NCI-H1436 treated with DMSO at 0.1 percent for 48 hours (cell line): Measurements from ENCODE around the gene ADGRF3.
A peak's percentile ranks its signal among the peaks of the same experiment; 100 is the strongest.
"Not testable (repeated sequence)": the region's sequence is repeated elsewhere in the genome, so short reads cannot be mapped to it uniquely, and the experiment has no call there.

ENCODE experiments used
- DNase-seq: peaks from one replicate; lab custom pipeline; 2025; lab: John Stamatoyannopoulos, UW

The ADGRF3 gene

DNA sequence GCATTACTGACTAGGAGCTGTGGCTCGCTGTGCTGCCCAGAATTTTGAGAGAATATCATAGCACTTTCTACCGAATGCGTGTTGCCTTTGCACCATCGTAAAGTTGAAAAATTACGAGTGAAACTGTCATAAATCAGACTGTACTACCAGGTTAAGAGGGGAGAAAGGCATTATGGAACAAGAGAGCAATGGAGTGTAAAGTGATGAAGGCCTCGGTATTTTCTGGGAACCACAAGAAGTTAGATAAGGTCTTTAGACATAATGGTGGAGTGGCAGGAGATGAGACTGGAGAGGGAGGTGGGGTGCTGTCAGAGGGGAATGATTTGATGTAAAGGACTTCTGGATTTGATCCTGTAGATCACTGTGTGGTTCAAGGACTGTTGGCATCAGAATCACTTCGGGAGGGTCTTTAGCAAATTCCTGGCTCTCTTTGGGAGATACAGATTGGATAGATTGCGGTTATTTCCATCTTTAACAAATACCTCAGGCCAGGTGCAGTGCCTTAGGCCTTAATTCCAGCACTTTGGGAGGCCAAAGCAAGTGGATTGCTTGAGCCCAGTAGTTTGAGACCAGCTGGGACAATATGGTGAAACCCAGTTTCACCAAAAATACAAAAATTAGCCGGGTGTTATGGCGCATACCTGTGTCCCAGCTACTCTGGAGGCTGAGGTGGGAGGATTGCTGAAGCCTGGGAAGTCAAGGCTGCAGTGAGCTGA is 4.9 kb upstream of the ADGRF3 start:
- no peak for DNase-seq

DNA sequence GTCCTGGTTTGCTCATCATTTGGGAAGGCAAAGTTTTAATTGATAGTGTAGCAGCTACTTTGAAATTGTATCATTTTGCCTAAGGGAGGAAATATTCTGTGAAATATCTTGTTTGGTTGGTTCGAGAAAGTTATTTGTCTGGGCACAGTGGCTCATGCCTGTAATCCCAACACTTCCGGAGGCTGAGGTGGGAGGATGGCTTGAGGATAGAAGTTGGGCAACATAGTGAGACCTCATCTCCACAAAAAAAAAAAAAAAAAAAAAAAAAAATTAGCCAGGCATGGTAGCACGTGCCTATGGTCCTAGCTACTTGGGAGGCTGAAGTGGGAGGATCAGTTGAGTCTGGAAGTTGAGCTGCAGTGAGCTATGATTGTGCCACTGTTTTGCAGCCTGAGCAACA is 3.1 kb upstream of the ADGRF3 start:
- DNase-seq = no peak

DNA sequence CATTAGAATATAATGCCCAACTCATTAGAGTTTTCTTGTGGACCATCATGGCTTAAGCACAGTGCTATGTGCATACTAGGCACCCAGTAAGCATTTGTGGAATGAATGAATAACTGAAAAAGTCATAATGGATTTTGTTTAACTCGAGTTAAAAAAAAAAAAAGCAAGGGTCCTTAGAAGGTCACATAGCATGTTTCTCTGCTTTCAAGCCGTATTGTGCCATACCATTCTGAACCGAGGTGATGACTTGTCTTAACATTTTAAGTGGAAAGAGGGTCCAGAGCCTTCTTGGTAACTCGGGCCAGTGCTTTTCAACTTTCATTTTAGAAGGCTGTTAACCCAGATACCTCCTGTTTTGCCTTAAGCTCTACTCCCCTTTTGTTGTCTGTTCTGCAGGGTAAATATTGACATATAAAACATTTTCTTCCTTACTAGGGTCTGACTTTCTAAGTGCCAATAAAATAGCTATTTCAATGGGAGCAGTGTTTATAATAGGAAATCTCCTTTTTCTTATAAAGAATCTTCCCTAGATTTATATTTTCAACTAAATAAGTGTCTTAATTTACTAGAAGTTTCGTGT is 787 bp upstream of the ADGRF3 start:
- no peak for DNase-seq

DNA sequence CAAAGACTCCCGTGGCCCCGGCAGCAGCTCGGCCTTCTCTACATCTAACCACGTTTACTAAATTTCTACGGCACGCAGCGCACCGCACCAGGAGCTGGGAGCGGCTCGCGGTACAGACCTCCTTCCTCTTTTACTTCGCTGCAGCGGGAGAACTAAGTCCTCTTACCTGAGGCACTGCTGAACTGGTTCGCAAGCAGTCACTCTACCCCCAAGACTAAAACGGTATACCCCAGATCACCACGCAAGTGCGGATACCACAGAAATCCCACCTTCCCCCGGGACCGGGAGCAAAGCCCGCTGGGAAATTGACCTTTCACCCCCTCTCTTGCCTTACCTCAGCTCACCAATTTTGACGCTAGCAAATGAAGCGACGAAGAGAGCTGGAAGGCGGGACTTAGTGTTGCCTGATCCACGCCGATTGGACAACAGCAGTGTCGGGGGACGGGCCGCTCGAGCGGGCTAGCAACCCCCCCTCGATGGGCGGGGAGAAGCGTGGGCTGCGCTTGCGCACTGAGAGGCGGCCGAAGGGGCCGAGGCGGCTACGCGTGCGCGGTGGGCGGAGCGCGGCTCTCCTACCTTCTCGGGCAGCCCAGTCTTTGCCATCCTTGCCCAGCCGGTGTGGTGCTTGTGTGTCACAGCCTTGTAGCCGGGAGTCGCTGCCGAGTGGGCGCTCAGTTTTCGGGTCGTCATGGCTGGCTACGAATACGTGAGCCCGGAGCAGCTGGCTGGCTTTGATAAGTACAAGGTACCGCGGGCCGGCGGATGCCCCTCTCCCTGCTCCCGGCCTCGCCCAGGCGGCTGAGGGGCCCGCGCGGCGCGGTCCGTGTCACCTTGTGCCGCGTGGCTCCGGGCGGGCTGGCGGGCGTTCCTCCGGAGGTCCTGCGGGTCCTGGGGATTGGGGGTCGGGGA is 790 bp downstream of the ADGRF3 start, which contains the start of gene SELENOI:
Gene SELENOI, plus strand, starts transcription at position 599 of the 909 bp plus-strand sequence. Its CDS starts 90 bp downstream, at position 689.
- peak; percentile 97 for DNase-seq

DNA sequence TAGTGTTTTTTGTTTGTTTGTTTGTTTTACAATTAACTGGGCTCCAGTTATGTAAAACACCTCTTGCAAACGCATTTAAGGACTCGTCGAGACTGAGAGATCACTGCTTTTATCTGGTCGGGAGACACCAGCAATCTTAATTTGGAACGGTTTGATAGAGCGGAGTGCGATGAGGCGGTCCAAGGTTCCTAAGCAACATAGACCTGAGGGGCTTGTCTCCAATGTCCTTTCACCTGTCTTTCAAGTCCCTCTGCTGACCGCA is 1.4 kb downstream of the ADGRF3 start:
- DNase-seq = no peak

DNA sequence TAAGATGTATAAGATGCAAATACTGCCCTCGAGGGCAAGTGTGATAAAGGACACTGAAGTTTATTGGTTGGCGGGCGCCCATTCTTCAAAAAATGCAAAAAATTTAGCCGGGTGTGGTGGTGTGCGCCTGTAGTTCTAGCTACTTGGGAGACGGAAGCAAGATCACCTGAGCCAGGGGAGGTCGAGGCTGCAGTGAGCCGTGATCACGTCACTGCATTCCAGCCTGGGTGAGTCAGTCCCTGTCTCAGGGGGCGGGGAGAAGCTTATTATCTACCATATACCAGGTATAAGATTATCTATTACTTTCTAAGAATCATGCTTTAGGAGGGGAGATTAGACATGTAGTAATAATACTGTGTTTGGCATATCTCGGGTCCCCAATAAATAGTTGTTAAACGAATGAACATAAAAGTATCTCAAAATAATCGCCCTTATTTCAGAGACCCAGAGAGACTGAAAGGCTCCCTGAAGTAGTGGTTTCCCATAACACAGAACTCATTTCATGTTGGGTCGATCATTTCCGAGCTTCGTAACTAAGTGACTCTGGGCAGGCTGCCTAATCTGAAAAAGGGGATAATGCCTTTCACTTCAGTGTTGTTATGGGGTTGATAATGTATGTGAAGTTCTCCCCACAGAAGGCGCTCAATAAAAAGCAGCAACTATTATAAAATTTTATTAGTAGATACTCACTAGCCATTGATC is 1.9 kb downstream of the ADGRF3 start:
- DNase-seq = no peak

DNA sequence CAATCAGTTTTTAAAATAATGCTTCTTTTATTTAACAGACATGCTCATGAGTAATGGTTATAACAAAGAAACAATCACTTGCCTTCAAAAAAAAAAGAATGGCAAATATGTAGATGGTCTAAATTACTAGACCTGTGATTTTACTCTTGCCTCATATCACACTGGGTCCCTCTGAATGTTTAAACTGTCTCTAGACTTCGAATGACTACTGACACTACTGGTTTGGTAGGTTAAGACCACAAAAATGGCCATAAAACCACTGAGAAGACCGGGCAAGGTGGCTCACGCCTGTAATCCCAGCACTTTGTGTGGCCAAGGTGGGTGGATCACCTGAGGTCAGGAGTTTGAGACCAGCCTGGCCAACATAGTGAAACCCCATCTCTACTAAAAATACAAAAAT is 5.8 kb downstream of the ADGRF3 start:
- DNase-seq = no peak

DNA sequence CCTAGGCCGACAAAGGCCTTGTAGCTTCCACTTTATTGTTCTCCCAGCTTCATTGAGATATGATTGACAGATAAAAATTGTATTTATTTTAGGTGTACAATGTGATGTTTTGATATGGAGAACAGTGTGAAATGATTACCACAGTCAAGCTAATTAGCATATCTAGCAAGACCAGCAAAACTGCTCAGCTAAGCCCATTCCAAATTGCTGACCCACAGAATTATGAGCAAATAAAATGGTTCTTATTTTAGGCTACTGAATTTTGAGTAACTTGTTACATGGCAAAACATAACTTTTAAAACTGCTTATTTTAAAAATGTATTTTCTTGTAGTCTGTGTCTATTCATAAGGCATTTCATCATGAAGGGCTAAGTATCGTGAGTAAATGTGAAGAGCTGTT is 9.3 kb downstream of the ADGRF3 start:
- DNase-seq = no peak

DNA sequence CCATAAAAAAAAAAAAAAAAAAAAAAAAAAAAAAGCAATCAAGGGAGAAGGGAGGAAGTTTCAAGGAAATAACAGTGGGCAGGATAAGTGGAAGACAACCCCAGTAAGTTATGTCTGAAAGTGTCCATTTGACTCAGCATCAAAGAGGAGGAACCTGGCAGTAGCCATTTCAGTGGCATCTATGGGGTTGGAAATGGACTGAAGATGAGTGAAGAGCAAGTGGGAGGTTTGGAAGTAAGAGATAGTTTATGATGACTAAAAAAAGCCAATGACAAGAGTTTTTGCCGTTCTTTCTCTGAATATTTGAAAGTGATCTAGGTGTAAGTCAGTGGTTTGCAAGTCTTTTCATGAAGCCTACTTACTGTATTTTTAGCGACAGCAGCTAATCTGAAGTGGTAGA is 9.9 kb downstream of the ADGRF3 start:
- no peak for DNase-seq

DNA sequence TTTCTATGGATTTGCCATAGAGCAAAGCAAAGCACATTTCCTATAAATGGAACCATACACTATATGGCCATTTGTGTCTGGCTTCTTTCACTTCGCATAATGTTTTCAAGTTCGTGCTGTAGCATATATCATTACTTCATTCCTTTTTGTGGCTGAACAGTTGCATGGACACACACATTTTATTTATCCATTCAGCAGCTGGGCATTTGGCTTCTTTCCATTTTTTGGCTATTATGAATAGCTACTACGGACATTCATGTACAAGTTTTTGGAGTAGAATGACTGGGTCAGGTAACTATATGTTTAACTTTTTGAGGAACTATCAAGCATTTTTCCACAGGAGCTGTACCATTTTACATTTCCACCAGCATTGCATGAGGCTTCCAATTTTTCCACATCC is 11.4 kb downstream of the ADGRF3 start:
- no peak for DNase-seq

DNA sequence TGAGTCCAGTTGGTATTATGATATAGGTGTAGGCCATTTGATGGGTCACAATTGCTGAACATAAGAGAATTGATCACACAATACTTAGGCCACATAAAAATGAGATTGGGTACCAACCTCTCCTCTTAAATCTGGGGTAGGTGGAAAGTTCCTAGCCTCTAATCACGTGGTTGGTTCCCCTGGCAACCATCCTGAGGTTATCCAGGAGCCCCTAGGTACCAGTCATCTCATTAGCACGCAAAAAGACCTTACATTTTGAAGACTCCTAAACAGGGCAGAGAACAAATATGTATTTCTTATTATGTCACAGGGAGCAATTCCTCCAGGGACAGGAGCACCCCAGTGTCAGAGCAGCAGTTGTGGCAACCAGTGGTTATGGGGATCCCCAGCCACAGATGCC is 13.3 kb downstream of the ADGRF3 start:
- no peak for DNase-seq

DNA sequence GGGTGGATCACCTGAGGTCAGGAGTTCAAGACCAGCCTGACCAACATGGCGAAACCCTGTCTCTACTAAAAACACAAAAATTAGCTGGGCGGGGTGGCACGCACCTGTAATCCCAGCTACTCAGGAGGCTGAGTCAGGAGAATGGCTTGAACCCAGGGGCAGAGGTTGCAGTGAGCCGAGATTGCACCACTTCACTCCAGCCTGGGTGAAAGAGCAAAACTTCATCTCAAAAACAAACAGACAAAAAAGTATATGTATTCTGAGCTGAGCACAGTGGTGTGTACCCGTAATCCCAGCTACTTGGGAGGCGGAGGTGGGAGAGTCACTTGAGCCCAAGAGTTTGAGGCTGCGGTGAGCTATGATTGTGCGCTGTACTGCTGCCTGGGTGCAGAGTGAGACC is 15.3 kb downstream of the ADGRF3 start:
- not testable (repeated sequence) for DNase-seq

DNA sequence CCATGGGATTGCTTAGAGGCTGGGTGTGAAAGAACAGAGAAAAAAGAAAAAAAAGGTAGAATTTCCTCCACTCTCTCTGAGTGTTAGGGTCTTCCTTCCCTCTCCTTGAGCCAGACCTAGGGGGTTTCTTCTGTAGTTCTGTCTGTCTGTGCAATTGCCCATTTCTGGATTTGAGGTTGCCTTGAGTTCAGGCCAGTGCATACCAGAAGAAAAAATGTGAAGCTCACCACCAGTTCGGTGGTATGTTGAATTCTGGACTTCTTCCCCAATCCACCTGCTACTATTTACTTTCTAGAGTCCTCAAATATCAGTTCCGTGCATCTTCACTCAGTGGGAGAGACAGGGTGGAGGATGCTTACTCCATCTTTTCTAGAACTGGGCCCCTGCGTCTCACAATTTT is 16.0 kb downstream of the ADGRF3 start:
- no peak for DNase-seq

DNA sequence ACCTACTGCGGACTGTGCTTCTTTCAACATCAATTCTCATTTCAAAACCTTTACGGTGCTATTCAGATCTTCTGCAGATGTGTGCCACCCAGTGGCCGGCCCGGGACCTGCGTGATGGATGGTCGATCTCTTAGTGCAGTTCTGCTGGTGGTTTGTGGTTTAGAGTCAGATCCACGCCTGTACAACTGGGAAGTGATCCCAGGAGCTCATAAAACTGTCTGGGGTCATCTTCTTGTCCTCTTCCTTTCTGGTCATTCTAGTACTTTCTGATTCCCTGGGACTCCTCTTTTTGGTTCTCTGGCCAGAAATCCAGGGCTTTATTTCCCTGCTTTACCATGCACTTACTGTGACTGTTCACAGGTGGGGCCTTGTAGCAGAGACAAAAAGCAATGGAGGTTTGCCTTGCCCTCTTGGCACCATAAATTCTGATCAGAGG is 16.5 kb downstream of the ADGRF3 start:
- peak; percentile 55 for DNase-seq

DNA sequence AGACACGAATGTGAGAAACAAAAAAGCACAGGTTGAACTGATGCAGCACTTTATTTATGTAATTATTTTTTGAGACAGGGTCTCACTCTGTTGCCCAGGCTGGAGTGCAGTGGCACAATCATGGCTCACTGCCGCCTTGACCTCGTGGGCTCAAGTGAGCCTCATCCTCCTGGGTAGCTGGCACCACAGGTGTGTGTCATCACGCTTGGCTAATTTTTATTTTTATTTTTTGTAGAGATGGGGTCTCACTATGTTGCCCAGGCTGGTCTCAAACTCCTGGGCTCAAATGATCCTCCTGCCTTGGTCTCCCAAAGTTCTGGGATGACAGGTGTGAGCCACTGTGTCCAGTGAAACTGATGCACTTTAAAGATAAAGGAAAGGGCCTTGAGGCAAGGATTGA is 17.5 kb downstream of the ADGRF3 start:
- not testable (repeated sequence) for DNase-seq

DNA sequence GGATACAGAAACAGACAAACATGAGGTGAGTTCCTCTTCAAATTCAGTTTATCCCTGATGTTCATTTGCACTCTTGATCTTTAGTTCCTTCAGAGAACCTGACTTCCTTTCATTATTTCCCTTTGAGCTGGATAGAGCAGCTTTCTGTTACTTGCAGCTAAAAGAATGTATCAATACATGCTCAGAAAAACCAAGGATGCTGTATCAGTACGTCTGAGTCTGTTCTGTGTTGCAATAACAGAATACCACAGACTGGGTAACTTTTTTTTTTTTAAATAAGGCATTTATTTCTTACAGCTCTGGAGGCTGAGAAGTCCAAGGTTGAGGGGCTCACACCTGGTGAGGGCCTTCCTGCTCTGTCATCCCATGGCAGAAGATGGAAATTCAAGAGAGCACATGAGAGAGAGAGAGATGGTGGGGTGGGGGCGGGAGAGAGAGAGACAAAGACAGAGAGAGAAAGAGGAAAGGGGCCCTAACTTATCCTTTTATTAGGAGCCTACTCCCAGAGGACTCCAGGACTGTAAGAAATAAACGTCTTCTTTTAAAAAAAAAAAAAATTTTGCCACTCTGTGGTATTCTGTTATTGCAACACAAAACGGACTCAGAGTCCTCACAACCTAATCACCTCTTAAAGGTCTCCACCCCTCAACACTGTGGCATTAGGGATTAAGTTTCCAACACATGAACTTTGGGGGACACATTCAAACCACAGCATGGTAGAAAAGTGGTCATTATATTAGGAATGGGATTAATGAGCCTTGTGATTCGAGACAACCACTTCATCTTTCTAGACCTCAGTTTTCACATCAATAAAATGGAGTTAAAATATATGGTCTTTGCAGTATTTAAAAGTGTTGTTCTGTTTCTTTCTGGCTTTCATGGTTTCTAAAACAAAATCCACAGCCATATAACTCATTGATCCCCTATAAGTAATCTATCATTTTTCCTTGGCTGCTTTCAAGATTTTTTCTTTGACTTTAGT is 19.0 kb downstream of the ADGRF3 start:
- no peak for DNase-seq

DNA sequence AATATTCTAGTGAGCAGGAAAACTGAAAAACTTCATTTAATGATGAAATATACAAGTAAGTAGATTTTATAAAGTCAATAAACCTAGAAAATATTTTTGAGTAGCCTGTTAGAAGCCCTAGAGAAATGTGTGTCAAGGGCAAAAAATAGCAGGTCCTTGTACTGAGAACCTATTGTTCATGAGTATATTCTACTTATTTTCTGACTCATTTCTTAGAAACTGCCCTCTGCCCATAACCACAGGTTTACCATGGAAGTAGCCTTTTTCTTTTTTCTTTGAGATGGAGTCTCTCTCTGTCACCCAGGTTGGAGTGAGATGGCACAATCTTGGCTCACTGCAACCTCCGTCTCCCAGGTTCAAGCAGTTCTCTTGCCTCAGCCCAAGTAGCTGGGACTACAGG is 20.1 kb downstream of the ADGRF3 start:
- no peak for DNase-seq

DNA sequence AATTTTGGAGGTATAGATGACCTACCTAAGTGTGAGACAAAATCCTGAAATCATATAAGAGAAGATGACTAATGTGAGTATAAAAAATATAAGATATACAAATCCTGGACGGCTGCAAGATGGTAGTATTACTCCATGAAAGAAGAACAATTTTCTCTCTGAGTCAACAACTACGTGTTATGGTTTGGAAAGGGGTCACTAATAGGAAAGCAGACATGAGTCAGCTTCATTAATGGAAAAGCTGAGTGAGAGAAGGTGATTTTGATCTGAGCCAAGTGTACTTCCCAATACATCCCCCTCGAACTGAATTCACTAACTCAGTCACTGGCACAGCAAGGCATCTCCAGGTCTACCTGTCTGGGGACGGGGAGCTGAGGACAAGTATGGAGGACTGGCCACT is 20.7 kb downstream of the ADGRF3 start:
- no peak for DNase-seq

DNA sequence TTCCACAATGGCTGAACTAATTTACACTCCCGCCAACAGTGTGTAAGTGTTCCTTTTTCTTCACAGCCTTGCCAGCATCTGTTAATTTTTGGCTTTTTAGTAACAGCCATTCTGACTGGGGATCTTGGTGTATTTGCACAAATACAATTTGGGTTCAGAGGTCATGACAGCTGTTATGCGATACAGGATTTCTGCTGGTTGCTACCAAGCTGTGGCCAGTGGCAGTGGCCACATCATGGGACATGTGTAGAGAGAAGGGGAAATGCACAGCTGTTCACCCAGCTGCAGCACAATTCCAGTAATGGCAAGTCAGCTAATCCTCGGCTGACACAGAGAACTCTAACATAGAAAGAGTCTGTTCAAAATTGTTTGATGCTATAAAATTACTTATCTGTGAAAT is 21.7 kb downstream of the ADGRF3 start:
- no peak for DNase-seq

DNA sequence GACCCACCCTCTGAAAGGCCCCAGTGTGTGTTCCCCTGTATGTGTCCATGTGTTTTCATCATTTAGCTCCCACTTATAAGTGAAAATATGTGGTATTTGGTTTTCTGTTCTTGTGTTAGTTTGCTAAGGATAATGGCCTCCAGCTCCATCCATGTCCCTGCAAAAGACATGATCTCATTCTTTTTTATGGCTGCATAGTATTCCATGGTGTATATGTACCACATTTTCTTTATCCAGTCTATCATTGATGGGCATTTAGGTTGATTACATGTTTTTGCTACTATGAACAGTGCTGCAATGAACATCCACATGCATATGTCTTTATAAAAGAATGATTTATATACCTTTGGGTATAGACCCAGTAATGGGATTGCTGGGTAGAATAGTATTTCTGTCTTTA is 22.1 kb downstream of the ADGRF3 start:
- DNase-seq = not testable (repeated sequence)

DNA sequence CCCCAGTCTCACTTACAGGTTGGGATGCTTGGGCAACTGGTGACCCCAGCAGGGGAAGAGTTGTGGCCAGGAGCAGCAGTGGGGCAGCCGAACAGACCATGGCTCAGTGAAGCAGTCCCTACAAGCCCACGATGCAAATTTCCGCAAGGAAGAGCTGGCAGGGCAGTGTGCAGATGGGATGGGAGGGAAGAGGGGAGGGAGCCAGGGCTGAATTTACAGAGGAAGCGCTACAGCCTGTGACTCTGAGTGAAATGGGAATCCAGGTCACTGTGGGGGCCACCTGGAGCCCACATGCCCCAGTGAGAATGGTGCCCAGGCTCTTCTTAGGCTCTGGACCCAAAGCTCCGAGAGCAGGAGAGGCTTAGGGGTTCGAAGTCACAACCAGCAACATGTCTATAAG is 27.6 kb downstream of the ADGRF3 start:
- no peak for DNase-seq
